MM.1S (cell line): ENCODE measurements around the gene SLC31A1.

Experiments
- DNase-seq: peaks from one replicate; pipeline ENCODE4 v3.0.0-alpha.2; 2015
- H2AFZ ChIP-seq: fragments of 300-600 bp; sonication (generic); 2 replicates; pipeline ENCODE4 v1.6.0; 2016; ENCODE audit warnings: antibody characterized with exemption, low read length
- H3F3A ChIP-seq: fragments of 300-600 bp; sonication (generic); 2 replicates; pipeline ENCODE4 v1.6.1; 2016; ENCODE audit warnings: mild to moderate bottlenecking, antibody characterized with exemption, low read length, moderate library complexity, mixed read lengths; ENCODE audit not compliant: insufficient read depth
- H3K27ac ChIP-seq: fragments of 300-600 bp; sonication (generic); 2 replicates; pipeline ENCODE4 v1.5.1; 2016; ENCODE audit warnings: mild to moderate bottlenecking, low read length
- H3K27me3 ChIP-seq: fragments of 300-600 bp; sonication (generic); replicated peaks from 2 replicates; pipeline ENCODE4 v1.6.0; 2016; ENCODE audit warnings: low read length; ENCODE audit not compliant: insufficient read depth
- H3K36me3 ChIP-seq: fragments of 300-600 bp; sonication (generic); replicated peaks from 2 replicates; pipeline ENCODE4 v1.6.1; 2016; ENCODE audit warnings: mild to moderate bottlenecking, low read length, mixed read lengths; ENCODE audit not compliant: insufficient read depth
- H3K4me1 ChIP-seq: fragments of 300-600 bp; sonication (generic); 2 replicates; pipeline ENCODE4 v1.6.1; 2016; ENCODE audit warnings: low read length, mixed read lengths
- H3K4me2 ChIP-seq: fragments of 300-600 bp; sonication (generic); 2 replicates; pipeline ENCODE4 v1.6.0; 2016; ENCODE audit warnings: low read depth, low read length
- H3K4me3 ChIP-seq: fragments of 300-600 bp; sonication (generic); 2 replicates; pipeline ENCODE4 v1.5.1; 2016; ENCODE audit warnings: low read length, mixed read lengths
- H3K79me2 ChIP-seq: fragments of 300-600 bp; sonication (generic); 2 replicates; pipeline ENCODE4 v1.6.1; 2016; ENCODE audit warnings: mixed run types, low read length, mixed read lengths
- H3K9ac ChIP-seq: fragments of 300-600 bp; sonication (generic); 2 replicates; pipeline ENCODE4 v1.6.1; 2016; ENCODE audit warnings: low read length, mixed read lengths
- H3K9me2 ChIP-seq: fragments of 300-600 bp; sonication (generic); replicated peaks from 2 replicates; pipeline ENCODE4 v1.6.1; 2016; ENCODE audit warnings: mild to moderate bottlenecking, low read length, mixed read lengths; ENCODE audit not compliant: insufficient read depth
- H3K9me3 ChIP-seq: fragments of 300-600 bp; sonication (generic); replicated peaks from 2 replicates; pipeline ENCODE4 v1.6.1; 2016; ENCODE audit warnings: mild to moderate bottlenecking, low read length, mixed read lengths; ENCODE audit not compliant: insufficient read depth
- H4K20me1 ChIP-seq: fragments of 300-600 bp; sonication (generic); 2 replicates; pipeline ENCODE4 v1.6.1; 2016; ENCODE audit warnings: mild to moderate bottlenecking, low read length, moderate library complexity, mixed read lengths; ENCODE audit not compliant: insufficient read depth
- EZH2 ChIP-seq: fragments of 300-600 bp; sonication (generic); optimal IDR thresholded peaks from 2 replicates; pipeline ENCODE3; 2017; ENCODE audit warnings: low read depth, mild to moderate bottlenecking, antibody characterized with exemption, low read length, mixed read lengths
- EZH2phosphoT487 ChIP-seq: fragments of 300-600 bp; sonication (generic); IDR thresholded peaks from 2 replicates; pipeline ENCODE4 v1.6.1; 2018; ENCODE audit warnings: antibody characterized with exemption, low read length
- TF ChIP-seq, protein P1 (sequence below): fragments of 300-600 bp; sonication (generic); IDR thresholded peaks from 2 replicates; pipeline ENCODE4 v1.5.1; 2016; ENCODE audit warnings: antibody characterized with exemption, low read length, mixed read lengths

SLC31A1 gene

DNA sequence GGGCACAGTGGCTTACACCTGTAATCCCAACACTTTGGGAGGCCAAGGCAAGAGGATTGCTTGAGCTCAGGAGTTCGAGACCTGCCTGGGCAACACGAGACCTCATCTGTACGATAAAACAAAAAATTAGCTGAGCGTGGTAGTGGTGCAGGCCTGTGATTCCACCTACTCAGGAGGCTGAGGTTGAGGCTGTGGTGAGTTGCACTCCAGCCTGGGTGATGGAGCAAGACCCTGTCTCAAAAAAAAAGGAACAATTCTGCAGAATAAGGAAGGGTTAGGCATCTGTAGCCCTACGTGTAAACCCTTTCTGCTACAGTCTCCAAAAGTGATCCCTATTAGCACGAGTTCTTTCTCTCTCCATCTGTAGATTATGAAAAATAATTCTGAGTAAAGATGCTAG lies 34.1 kb downstream of the SLC31A1 start:
- TF ChIP-seq, protein P1, sequence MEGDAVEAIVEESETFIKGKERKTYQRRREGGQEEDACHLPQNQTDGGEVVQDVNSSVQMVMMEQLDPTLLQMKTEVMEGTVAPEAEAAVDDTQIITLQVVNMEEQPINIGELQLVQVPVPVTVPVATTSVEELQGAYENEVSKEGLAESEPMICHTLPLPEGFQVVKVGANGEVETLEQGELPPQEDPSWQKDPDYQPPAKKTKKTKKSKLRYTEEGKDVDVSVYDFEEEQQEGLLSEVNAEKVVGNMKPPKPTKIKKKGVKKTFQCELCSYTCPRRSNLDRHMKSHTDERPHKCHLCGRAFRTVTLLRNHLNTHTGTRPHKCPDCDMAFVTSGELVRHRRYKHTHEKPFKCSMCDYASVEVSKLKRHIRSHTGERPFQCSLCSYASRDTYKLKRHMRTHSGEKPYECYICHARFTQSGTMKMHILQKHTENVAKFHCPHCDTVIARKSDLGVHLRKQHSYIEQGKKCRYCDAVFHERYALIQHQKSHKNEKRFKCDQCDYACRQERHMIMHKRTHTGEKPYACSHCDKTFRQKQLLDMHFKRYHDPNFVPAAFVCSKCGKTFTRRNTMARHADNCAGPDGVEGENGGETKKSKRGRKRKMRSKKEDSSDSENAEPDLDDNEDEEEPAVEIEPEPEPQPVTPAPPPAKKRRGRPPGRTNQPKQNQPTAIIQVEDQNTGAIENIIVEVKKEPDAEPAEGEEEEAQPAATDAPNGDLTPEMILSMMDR, result no peak
- TF ChIP-seq EZH2, result no peak
- no peak for TF ChIP-seq EZH2phosphoT487
- Histone ChIP-seq H3K9ac (no peak overlapping the region), H3K27ac (no peak overlapping the region), H3K4me3 (no peak overlapping the region), H3K4me2 (no peak overlapping the region), H2AFZ (no peak overlapping the region), H3K9me3 (no peaks in the 10 kb centered on the region), H3K9me2 (no peaks in the 10 kb centered on the region), H3K36me3 (no peaks in the 10 kb centered on the region), H3K4me1 (no peaks in the 10 kb centered on the region), H3K79me2 (no peaks in the 10 kb centered on the region), H3F3A (no peaks in the 10 kb centered on the region), H4K20me1 (no peaks in the 10 kb centered on the region), H3K27me3 (no peaks in the 10 kb centered on the region)
- no peak for DNase-seq

DNA sequence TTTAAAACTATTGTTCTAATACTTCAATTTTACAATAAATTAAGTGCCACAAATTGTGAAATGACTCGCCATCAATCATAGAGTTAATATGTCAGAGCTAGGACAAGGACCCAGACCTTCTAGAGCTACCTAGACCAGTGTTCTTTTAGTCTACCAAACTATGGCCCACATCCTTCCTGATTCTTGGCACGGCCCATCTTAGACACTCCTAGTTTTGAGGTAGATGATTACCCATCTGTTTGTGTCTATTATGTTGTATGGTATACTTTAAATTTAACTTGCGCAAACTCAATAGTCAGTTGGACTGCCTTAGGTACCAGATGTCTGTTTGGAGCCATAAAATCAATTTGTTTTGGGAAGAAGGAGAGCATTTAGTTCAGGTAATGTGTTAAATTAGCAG lies 36.5 kb downstream of the SLC31A1 start:
- H3K4me3 ChIP-seq, result no peak overlapping the region
- H3K27me3 ChIP-seq, result no peaks in the 10 kb centered on the region
- H4K20me1 ChIP-seq, result no peaks in the 10 kb centered on the region
- H2AFZ ChIP-seq, result no peak overlapping the region
- no peaks in the 10 kb centered on the region for H3F3A ChIP-seq
- no peak overlapping the region for H3K27ac ChIP-seq
- no peaks in the 10 kb centered on the region for H3K4me1 ChIP-seq
- TF ChIP-seq, protein P1, result no peak
- TF ChIP-seq EZH2phosphoT487 (no peak), EZH2 (no peak)
- H3K9me3 ChIP-seq, result no peaks in the 10 kb centered on the region
- no peak overlapping the region for H3K4me2 ChIP-seq
- no peak overlapping the region for H3K9ac ChIP-seq
- H3K36me3 ChIP-seq, result no peaks in the 10 kb centered on the region
- no peaks in the 10 kb centered on the region for H3K79me2 ChIP-seq
- H3K9me2 ChIP-seq, result no peaks in the 10 kb centered on the region
- no peak for DNase-seq

DNA sequence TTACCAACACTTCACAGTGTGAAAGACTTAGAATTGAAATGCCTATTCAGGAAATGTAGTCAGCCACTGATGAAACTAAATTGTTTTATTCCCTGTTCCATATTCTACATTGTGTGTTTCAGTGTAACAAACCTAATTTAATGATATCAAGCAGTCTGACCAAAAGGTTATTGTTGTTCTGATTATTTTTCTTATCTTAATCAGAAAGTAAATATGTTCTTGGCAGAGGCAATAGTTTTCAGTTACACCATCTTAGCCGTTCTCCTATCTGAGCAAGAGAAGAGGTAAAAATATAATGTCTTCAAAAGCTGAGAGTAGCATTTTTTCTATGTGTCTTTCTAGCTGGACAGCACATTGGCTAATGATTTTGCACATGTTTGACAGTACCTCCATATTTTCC lies 36.9 kb downstream of the SLC31A1 start:
- Histone ChIP-seq H3K36me3 (no peaks in the 10 kb centered on the region), H3K27me3 (no peaks in the 10 kb centered on the region), H3F3A (no peaks in the 10 kb centered on the region), H3K9me2 (no peaks in the 10 kb centered on the region), H3K4me2 (no peak overlapping the region), H3K27ac (no peak overlapping the region), H3K9ac (no peak overlapping the region), H2AFZ (no peak overlapping the region), H3K4me3 (no peak overlapping the region), H4K20me1 (no peaks in the 10 kb centered on the region), H3K79me2 (no peaks in the 10 kb centered on the region), H3K4me1 (no peaks in the 10 kb centered on the region), H3K9me3 (no peaks in the 10 kb centered on the region)
- TF ChIP-seq, protein P1, result no peak
- DNase-seq, result no peak
